A549 (cell line): ENCODE measurements around the gene KCNK6. TPM values are rescaled to one million over a fixed set of nuclear protein-coding genes. Genes with fewer than 3 reads are reported as not detected.
A peak's percentile ranks its signal among the peaks of the same experiment; 100 is the strongest.

Experiments
- ATAC-seq, 2 experiments: fragments of 200-7000 bp in 1 of 2; fragments of >200 bp in 1 of 2; cut with Nextera tagmentation in 1 of 2; cut with Tn5 transposase in 1 of 2; 3 replicates each; pipeline versions ENCODE4 v1.8.0 to v1.9.1; 2018 to 2020; ENCODE audit warnings: mild to moderate bottlenecking in 1 of 2, moderate library complexity in 1 of 2
- CTCF ChIA-PET: fragments of 300-600 bp; sonication (Branson Sonifier 250); formaldehyde crosslinking; extraction: SDS; loops from one replicate; lab custom pipeline; 2021; ENCODE audit warnings: antibody characterized with exemption, inconsistent platforms; lab: Yijun Ruan, JAX
- POLR2A ChIA-PET: fragments of 350-600 bp; formaldehyde crosslinking; extraction: SDS; loops from one replicate; lab custom pipeline; 2021; ENCODE audit warnings: antibody characterized with exemption, inconsistent platforms; lab: Yijun Ruan, JAX
- DNase-seq, 2 experiments: peaks; one replicate each; pipeline versions ENCODE4 v3.0.0 to v3.0.0-alpha.2; 2011 to 2016; ENCODE audit warnings: low read depth in 1 of 2, low spot score in 1 of 2
- FAIRE-seq: peaks from 2 replicates; lab custom pipeline; 2011; peaks lifted over from hg19 to GRCh38; lab: Jason Lieb, UNC
- H3K27ac ChIP-seq, 2 experiments: fragments of >200 bp; sonication (Bioruptor Twin); formaldehyde crosslinking; 3 replicates each; pipeline ENCODE4 v1.5.1; 2016 to 2017
- H3K4me1 ChIP-seq: fragments of >200 bp; sonication (Bioruptor Twin); formaldehyde crosslinking; 3 replicates; pipeline ENCODE4 v1.6.1; 2016
- H3K4me2 ChIP-seq: fragments of >200 bp; sonication (Bioruptor Twin); formaldehyde crosslinking; 3 replicates; pipeline ENCODE4 v1.6.1; 2016
- H3K4me3 ChIP-seq: fragments of >200 bp; sonication (Bioruptor Twin); formaldehyde crosslinking; 3 replicates; pipeline ENCODE4 v1.5.1; 2016
- H3K9me3 ChIP-seq: fragments of >200 bp; sonication (Bioruptor Twin); formaldehyde crosslinking; 3 replicates; pipeline ENCODE4 v1.6.1; 2016
- CEBPB ChIP-seq, 2 experiments: fragments of >200 bp in 1 of 2; sonication (Bioruptor Twin) in 1 of 2; formaldehyde crosslinking in 1 of 2; IDR thresholded peaks; 2 replicates each; pipeline ENCODE4 v1.6.1; 2012 to 2016
- CHD2 ChIP-seq: fragments of 150-350 bp; IDR thresholded peaks from 2 replicates; pipeline ENCODE4 v1.6.1; 2014; ENCODE audit warnings: low read length; ENCODE audit not compliant: partially characterized antibody
- CHD4 ChIP-seq: fragments of 200-600 bp; sonication (generic); IDR thresholded peaks from 2 replicates; pipeline ENCODE4 v1.6.1; 2016; ENCODE audit warnings: antibody characterized with exemption, mild to moderate bottlenecking, borderline replicate concordance
- EP300 ChIP-seq, 2 experiments: fragments of >200 bp; sonication (Bioruptor Twin); formaldehyde crosslinking; IDR thresholded peaks; 2 replicates in 1 of 2; 3 replicates in 1 of 2; pipeline ENCODE4 v1.6.1; 2016 to 2017
- FOSB ChIP-seq: fragments of 250-450 bp; sonication (Bioruptor Pico); IDR thresholded peaks from 2 replicates; pipeline ENCODE4 v1.5.0; 2020; ENCODE audit warnings: mild to moderate bottlenecking, moderate library complexity
- FOXS1 ChIP-seq: fragments of 250-450 bp; sonication (Bioruptor Pico); IDR thresholded peaks from 2 replicates; pipeline ENCODE4 v1.5.0; 2020; ENCODE audit warnings: mild to moderate bottlenecking, moderate library complexity
- HDAC2 ChIP-seq: fragments of 200-600 bp; sonication (generic); IDR thresholded peaks from 2 replicates; pipeline ENCODE4 v1.6.1; 2016
- HEYL ChIP-seq: fragments of 250-450 bp; sonication (Bioruptor Pico); IDR thresholded peaks from 2 replicates; pipeline ENCODE4 v1.8.0; 2021; ENCODE audit warnings: mild to moderate bottlenecking, moderate library complexity
- HOXA7 ChIP-seq: fragments of 250-450 bp; sonication (Bioruptor Pico); IDR thresholded peaks from 2 replicates; pipeline ENCODE4 v1.5.0; 2020; ENCODE audit warnings: mild to moderate bottlenecking, moderate library complexity
- HOXB13 ChIP-seq: fragments of 250-450 bp; sonication (Bioruptor Pico); IDR thresholded peaks from 2 replicates; pipeline ENCODE4 v1.5.0; 2020; ENCODE audit warnings: low read depth, mild to moderate bottlenecking, moderate library complexity
- JUN ChIP-seq, 2 experiments: fragments of >200 bp; sonication (Bioruptor Twin); formaldehyde crosslinking; IDR thresholded peaks; 2 replicates in 1 of 2; 3 replicates in 1 of 2; pipeline ENCODE4 v1.6.1; 2016 to 2017
- MAFK ChIP-seq: fragments of 450-650 bp; IDR thresholded peaks from 2 replicates; pipeline ENCODE4 v1.6.1; 2014; ENCODE audit not compliant: partially characterized antibody
- MAZ ChIP-seq: fragments of 150-350 bp; IDR thresholded peaks from 2 replicates; pipeline ENCODE4 v1.6.1; 2014; ENCODE audit warnings: antibody characterized with exemption, low read depth, low read length, borderline replicate concordance
- NPAS2 ChIP-seq: fragments of 250-450 bp; sonication (Bioruptor Pico); IDR thresholded peaks from 2 replicates; pipeline ENCODE4 v1.8.0; 2022; ENCODE audit warnings: mild to moderate bottlenecking, moderate library complexity, borderline replicate concordance
- NR3C1 ChIP-seq: fragments of >200 bp; sonication (Bioruptor Twin); formaldehyde crosslinking; IDR thresholded peaks from 3 replicates; pipeline ENCODE4 v1.6.1; 2017
- PHF8 ChIP-seq: fragments of 200-600 bp; sonication (generic); IDR thresholded peaks from 2 replicates; pipeline ENCODE4 v1.6.1; 2016; ENCODE audit warnings: low read depth, mild to moderate bottlenecking, antibody characterized with exemption, moderate library complexity, borderline replicate concordance
- POLR2A ChIP-seq: IDR thresholded peaks from 2 replicates; pipeline ENCODE4 v1.6.1; 2012; ENCODE audit warnings: mild to moderate bottlenecking, low read length
- POLR2AphosphoS2 ChIP-seq: conservative IDR thresholded peaks from 2 replicates; pipeline ENCODE4 v1.6.1; 2012; ENCODE audit warnings: low read length, improper control_type of control experiment, inconsistent platforms
- RNF2 ChIP-seq: fragments of 200-600 bp; sonication (generic); IDR thresholded peaks from 2 replicates; pipeline ENCODE4 v1.6.1; 2016; ENCODE audit warnings: low read depth, mild to moderate bottlenecking, antibody characterized with exemption, moderate library complexity, borderline replicate concordance
- SMC3 ChIP-seq: fragments of >200 bp; sonication (Bioruptor Twin); formaldehyde crosslinking; IDR thresholded peaks from 3 replicates; pipeline ENCODE4 v1.6.1; 2018; ENCODE audit warnings: inconsistent platforms
- TP53 ChIP-seq: fragments of 250-450 bp; sonication (Bioruptor Pico); IDR thresholded peaks from 2 replicates; pipeline ENCODE4 v1.5.0; 2021; ENCODE audit warnings: mild to moderate bottlenecking, moderate library complexity
- ZC3H11A ChIP-seq: fragments of 450-650 bp; IDR thresholded peaks from 2 replicates; pipeline ENCODE4 v1.6.1; 2014; ENCODE audit warnings: antibody characterized with exemption, mild to moderate bottlenecking
- ZFP36 ChIP-seq: fragments of 450-650 bp; IDR thresholded peaks from 2 replicates; pipeline ENCODE4 v1.6.1; 2014; ENCODE audit warnings: borderline replicate concordance; ENCODE audit not compliant: partially characterized antibody
- WGBS: methylation state at CpG from one replicate; pipeline ENCODE4 v1.1.6; 2017; ENCODE audit errors: missing lambda C conversion rate; 5-methylcytosine and 5-hydroxymethylcytosine counted together
- polyA plus RNA-seq, 4 experiments: library from polyadenylated mRNA; depleted of rRNA in 3 of 4; stranded (reverse); fragments of >200 nt; fragmentation: RNase III in 1 of 4; extraction: RNeasy Plus Mini Kit Qiagen cat#74134 plus additional on column Dnase treatment in 1 of 4; gene quantifications; 2 replicates in 3 of 4; 3 replicates in 1 of 4; pipeline ENCODE4 v1.2.3, GENCODE V29; 2011 to 2017
- TF ChIP-seq, protein P1 (sequence below): IDR thresholded peaks from 2 replicates; pipeline ENCODE4 v1.6.1; 2012
- TF ChIP-seq, protein P2 (sequence below): IDR thresholded peaks from 2 replicates; pipeline ENCODE4 v1.6.1; 2012; ENCODE audit warnings: low read depth, borderline replicate concordance
- TF ChIP-seq, protein P3 (sequence below): IDR thresholded peaks from 2 replicates; pipeline ENCODE4 v1.6.1; 2012
- TF ChIP-seq, protein P4 (sequence below): fragments of 150-350 bp; IDR thresholded peaks from 2 replicates; pipeline ENCODE4 v1.6.1; 2014; ENCODE audit warnings: low read depth, mild to moderate bottlenecking, low read length

The KCNK6 gene
- polyA plus RNA-seq, 2 of the 4 experiments (the other 2 are of a cell fraction) = 2.4 to 2.8 TPM

DNA sequence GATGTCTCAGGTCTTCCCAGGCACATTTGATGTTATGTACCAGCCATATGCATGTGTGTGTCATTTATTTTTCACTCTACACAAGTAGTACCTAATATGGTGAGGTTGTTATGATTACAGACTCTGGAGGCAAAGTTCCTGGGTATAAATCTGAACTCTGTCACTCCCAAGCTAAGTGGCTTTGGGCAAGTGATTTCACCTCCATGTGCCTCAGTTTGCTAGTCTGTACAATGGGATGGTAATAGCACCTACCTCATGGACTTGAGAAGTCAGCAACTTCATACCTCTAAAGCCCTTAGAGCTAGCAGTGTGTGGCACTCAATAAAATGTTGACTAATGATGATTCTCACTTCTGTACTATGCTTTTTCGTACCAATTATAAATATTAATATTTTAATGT, 12.1 kb downstream of the KCNK6 start:
- CTCF ChIA-PET = interaction anchor here (1.0 to 20.5 kb wide), 9 partner anchors 12 to 429 kb away, joined by 3 to 1052 read pairs (median 8); partner anchors contain the start of genes C19orf33, KCNK6, PPP1R14A and PSMD8

DNA sequence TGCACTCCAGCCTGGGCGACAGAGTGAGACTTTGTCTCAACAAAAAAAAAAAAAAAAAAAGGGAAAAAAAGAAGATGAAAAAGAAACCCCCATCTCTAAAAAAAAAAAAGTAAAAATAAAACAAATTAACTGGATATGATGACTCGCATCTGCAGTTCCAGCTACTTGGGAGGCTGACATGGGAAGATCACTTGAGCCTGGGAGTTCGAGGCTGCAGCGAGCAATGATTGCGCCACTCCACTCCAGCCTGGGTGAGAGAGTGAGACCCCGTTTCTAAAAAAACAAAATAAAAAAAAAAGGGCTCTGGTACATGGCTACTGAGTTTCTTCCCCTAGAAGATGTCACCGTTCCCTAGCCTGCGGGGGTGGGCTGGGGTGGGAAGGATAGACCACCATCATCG, 13.6 kb downstream of the KCNK6 start:
- ChIA-PET POLR2A (interaction anchor here (1.7 kb wide), 1 partner anchor 29 kb away, joined by 12 read pairs; the partner anchor contains the start of gene C19orf33), CTCF (interaction anchor here (0.7 to 20.5 kb wide), 9 partner anchors 14 to 431 kb away, joined by 3 to 1052 read pairs (median 5); partner anchors contain the start of genes C19orf33, KCNK6, PPP1R14A and PSMD8)
- DNase-seq (no peak), FAIRE-seq (no peak), ATAC-seq (no peak)
- WGBS = 82% methylated on average over 9 of the region's 9 CpGs
- Histone ChIP-seq H3K4me2 (no peak overlapping the region), H3K9me3 (no peaks in the 10 kb centered on the region), H3K4me3 (no peak overlapping the region), H3K27ac (no peak overlapping the region), H3K4me1 (peaks cover 8% of the 10 kb centered on the region; the same call in 2 of the 3 replicates)
- no peak for TF ChIP-seq POLR2A
- peak in 1 of 2 experiments; percentile 43; a peak in 1 of 4 replicates for TF ChIP-seq CEBPB (IDR thresholded peaks at IDR 0.05)
- TF ChIP-seq EP300 (IDR thresholded peaks at IDR 0.05) = no peak
- TF ChIP-seq, protein P1, sequence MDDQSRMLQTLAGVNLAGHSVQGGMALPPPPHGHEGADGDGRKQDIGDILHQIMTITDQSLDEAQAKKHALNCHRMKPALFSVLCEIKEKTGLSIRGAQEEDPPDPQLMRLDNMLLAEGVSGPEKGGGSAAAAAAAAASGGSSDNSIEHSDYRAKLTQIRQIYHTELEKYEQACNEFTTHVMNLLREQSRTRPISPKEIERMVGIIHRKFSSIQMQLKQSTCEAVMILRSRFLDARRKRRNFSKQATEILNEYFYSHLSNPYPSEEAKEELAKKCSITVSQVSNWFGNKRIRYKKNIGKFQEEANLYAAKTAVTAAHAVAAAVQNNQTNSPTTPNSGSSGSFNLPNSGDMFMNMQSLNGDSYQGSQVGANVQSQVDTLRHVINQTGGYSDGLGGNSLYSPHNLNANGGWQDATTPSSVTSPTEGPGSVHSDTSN = no peak
- no peak for TF ChIP-seq ZFP36

More for the DNA sequence above, 12.1 kb downstream of the KCNK6 start:
- no peak overlapping the region for H3K4me2 ChIP-seq
- 0 out of 3 replicates have a peak, but pooled peaks cover 4% of the 10 kb centered on the region for H3K4me1 ChIP-seq
- TF ChIP-seq TP53 (CRISPR knock-in tag) (no peak), POLR2A (no peak), HDAC2 (no peak), FOXS1 (CRISPR knock-in tag) (no peak), ZFP36 (no peak), SMC3 (no peak), HEYL (CRISPR knock-in tag) (no peak), PHF8 (no peak)
- TF ChIP-seq, protein P2, sequence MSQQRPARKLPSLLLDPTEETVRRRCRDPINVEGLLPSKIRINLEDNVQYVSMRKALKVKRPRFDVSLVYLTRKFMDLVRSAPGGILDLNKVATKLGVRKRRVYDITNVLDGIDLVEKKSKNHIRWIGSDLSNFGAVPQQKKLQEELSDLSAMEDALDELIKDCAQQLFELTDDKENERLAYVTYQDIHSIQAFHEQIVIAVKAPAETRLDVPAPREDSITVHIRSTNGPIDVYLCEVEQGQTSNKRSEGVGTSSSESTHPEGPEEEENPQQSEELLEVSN = no peak
- DNase-seq (no peak), ATAC-seq (no peak), FAIRE-seq (peak; percentile 96)
- WGBS = 64% methylated on average over 1 of the region's 1 CpG
- H3K9me3 ChIP-seq = no peaks in the 10 kb centered on the region
- no peak overlapping the region for H3K27ac ChIP-seq
- H3K4me3 ChIP-seq = no peak overlapping the region
- POLR2A ChIA-PET = interaction anchor here (1.2 kb wide), 1 partner anchor 27 kb away, joined by 5 read pairs; no protein-coding TSS in a partner anchor

DNA sequence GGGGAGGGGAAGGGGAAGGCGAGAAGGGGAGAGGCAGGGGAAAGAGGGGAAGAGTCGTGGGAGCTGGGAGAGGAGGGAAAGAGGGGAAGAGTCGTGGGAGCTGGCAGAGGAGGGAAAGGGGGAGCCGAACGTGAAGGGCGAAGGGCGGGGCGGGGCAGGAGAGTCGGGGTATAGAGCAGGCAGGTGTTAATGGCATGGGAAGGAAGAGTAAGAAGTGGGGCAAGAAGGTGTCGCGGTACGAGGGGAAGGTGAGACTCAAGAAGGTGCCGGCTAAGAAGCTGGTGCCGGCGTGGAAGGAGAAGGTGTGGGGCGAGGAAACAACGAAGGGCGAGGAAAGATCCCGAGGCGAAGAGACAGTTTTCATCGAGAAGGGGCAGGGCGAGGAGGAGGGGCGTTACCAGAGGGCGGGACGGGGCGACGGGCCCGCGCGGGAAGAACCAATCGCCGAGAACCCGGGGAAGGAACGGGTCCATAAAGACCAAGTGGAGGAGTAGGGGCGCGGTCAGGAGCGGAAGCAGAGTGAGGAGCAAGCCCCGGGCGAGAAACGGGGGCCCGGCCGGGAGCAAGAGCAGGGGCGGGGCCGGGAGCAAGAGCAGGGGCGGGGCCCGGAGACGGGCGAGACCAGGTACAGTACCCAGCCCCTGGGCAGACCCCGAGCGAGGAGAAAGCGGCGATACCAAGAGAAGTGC, 16.4 kb downstream of the KCNK6 start:
- FAIRE-seq (peak; percentile 98), DNase-seq (peak; percentile 99 to 100), ATAC-seq (peak; percentile 82 to 92)
- no peaks in the 10 kb centered on the region for H3K9me3 ChIP-seq
- peak overlapping the region; percentile 74 to 82 for H3K27ac ChIP-seq
- WGBS = 2% methylated on average over 47 of the region's 52 CpGs
- peaks cover 8% of the 10 kb centered on the region; the same call in 2 of the 3 replicates for H3K4me1 ChIP-seq
- ChIA-PET CTCF (interaction anchor here (0.6 to 20.5 kb wide), 51 partner anchors 8 to 1112 kb away, joined by 3 to 1052 read pairs (median 6); partner anchors contain the start of genes C19orf33, GGN, KCNK6 and PPP1R14A), POLR2A (interaction anchor here (0.6 to 1.4 kb wide), 7 partner anchors 32 to 130 kb away, joined by 3 to 14 read pairs (median 4); partner anchors contain the start of genes C19orf33, GGN, PPP1R14A and PSMD8)
- peak overlapping the region; percentile 81 for H3K4me2 ChIP-seq
- H3K4me3 ChIP-seq = peak overlapping the region; percentile 66
- TF ChIP-seq NPAS2 (CRISPR knock-in tag) (no peak), HEYL (CRISPR knock-in tag) (no peak), ZC3H11A (no peak), CHD2 (no peak), FOXS1 (CRISPR knock-in tag) (no peak), CHD4 (no peak), MAFK (no peak), RNF2 (no peak), FOSB (no peak), JUN (IDR thresholded peaks at IDR 0.05) (no peak; a peak in 1 of 5 replicates), MAZ (no peak; the same call in 1 of the 2 replicates), POLR2AphosphoS2 (no peak), NR3C1 (no peak), HOXA7 (CRISPR knock-in tag) (no peak), POLR2A (no peak), HOXB13 (no peak)
- TF ChIP-seq, protein P3, sequence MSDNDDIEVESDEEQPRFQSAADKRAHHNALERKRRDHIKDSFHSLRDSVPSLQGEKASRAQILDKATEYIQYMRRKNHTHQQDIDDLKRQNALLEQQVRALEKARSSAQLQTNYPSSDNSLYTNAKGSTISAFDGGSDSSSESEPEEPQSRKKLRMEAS = peak; percentile 59; the same call in 1 of the 2 replicates
- TF ChIP-seq, protein P4, sequence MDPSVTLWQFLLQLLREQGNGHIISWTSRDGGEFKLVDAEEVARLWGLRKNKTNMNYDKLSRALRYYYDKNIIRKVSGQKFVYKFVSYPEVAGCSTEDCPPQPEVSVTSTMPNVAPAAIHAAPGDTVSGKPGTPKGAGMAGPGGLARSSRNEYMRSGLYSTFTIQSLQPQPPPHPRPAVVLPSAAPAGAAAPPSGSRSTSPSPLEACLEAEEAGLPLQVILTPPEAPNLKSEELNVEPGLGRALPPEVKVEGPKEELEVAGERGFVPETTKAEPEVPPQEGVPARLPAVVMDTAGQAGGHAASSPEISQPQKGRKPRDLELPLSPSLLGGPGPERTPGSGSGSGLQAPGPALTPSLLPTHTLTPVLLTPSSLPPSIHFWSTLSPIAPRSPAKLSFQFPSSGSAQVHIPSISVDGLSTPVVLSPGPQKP = no peak
- TF ChIP-seq, protein P2 = peak; percentile 22; the same call in 1 of the 2 replicates
